IPS-15b (cell line): ENCODE measurements around the gene PLAA.

Experiments used
- H3K27me3 ChIP-seq: one replicate; pipeline ENCODE4 v1.6.1; 2013; ENCODE audit warnings: low read length; ENCODE audit not compliant: control insufficient read depth, insufficient read depth
- H3K36me3 ChIP-seq: one replicate; pipeline ENCODE4 v1.6.1; 2013; ENCODE audit warnings: low read length; ENCODE audit not compliant: control insufficient read depth, insufficient read depth
- H3K4me1 ChIP-seq: one replicate; pipeline ENCODE4 v1.6.1; 2013; ENCODE audit warnings: mild to moderate bottlenecking, low read length; ENCODE audit not compliant: control insufficient read depth, insufficient read depth
- H3K4me3 ChIP-seq: one replicate; pipeline ENCODE4 v1.5.1; 2013; ENCODE audit warnings: low read depth, low read length
- H3K9ac ChIP-seq: one replicate; pipeline ENCODE4 v1.6.1; 2013; ENCODE audit warnings: low read depth, mild to moderate bottlenecking, low read length
- H3K9me3 ChIP-seq: one replicate; pipeline ENCODE4 v1.6.1; 2013; ENCODE audit warnings: mild to moderate bottlenecking, low read length; ENCODE audit not compliant: control insufficient read depth, insufficient read depth

The PLAA gene

DNA sequence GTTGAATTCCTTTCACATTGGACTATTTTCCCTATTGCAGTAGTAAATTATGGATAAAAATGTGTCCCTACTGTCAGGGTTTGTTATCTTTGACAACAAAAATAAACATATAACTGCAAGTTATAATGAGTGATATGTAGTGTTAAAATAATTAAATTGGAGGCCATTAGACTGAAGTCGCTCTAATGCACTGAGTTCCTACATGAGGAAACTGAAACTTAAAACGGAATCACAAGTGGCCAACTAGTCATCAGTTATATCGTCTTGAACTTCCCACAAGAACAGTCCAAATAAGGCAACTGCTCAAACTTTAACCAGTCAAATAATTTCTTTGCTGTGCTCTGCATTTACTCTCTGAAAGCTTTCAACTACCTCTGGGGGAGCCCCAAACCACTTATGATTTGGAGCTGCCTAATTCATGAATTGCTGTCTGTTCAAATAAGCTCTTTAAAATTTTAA, 7.0 kb upstream of the PLAA start:
- no peaks in the 10 kb centered on the region for H3K36me3 ChIP-seq
- H3K9ac ChIP-seq = no peak overlapping the region
- H3K27me3 ChIP-seq = no peaks in the 10 kb centered on the region
- H3K4me1 ChIP-seq = peaks cover 11% of the 10 kb centered on the region
- no peak overlapping the region for H3K4me3 ChIP-seq
- no peaks in the 10 kb centered on the region for H3K9me3 ChIP-seq

DNA sequence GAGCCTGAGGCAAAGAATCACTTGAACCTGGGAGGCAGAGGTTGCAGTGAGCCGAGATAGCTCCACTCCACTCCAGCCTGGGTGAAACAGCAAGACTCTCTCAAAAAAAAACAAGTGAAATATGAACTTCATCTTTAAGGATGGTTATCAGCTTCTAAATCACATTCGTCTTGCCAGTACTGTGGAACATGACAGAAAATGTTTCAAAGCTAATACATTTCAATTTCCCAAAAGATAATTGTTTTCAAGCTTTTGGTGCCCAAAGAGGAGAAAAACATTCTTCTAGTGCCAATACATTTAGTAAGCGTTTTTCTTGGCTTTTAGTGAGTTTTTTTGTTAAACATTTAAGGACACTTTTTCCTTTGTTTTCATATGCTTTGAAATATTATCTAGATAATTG, 4.8 kb upstream of the PLAA start:
- H3K4me3 ChIP-seq = no peak overlapping the region
- H3K9me3 ChIP-seq = no peaks in the 10 kb centered on the region
- peaks cover 9% of the 10 kb centered on the region for H3K4me1 ChIP-seq
- H3K36me3 ChIP-seq = no peaks in the 10 kb centered on the region
- H3K27me3 ChIP-seq = no peaks in the 10 kb centered on the region
- no peak overlapping the region for H3K9ac ChIP-seq

DNA sequence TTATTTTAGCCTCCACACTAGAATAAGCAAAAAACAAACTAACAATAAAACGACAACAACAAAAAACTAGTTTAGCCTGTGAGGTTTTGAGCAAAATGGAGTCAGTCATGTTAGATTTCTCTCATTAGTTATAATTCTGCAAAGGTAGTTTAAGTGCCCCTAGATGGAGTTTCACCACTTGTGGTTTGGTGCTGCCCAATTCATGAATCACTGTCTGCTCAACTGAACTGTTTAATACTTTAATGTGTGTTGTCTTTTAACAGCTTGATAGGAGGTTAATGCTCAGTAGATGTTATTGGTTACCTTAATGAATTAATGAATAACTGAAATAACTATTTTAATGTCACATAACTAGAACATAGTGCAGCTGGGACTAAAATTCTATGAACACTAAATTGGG, 3.5 kb upstream of the PLAA start:
- Histone ChIP-seq H3K9me3 (no peaks in the 10 kb centered on the region), H3K4me1 (peaks cover 5% of the 10 kb centered on the region), H3K9ac (no peak overlapping the region), H3K27me3 (no peaks in the 10 kb centered on the region), H3K36me3 (no peaks in the 10 kb centered on the region), H3K4me3 (no peak overlapping the region)

DNA sequence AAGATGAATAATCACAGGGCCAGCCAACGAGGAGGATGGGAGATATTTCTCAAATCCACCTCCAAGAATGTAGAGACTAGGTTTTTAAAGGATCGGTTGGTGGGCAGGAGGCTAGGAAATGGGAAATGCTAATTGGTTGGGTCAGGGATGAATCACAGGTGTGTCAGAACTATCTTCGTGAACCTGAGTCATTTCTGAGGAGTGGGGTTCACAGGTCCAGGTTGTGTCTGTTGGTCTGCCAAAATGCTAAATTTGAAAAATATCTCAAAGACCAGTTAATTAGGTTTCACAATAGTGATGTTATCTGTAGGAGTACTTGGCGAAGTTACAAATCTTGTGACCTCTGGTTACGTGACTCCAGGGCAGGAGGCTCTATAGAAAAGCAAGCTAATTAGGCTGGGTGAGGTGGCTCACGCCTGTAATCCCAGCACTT, 2.6 kb upstream of the PLAA start:
- H3K27me3 ChIP-seq = no peaks in the 10 kb centered on the region
- peaks cover 3% of the 10 kb centered on the region for H3K4me1 ChIP-seq
- no peaks in the 10 kb centered on the region for H3K36me3 ChIP-seq
- no peak overlapping the region for H3K9ac ChIP-seq
- H3K4me3 ChIP-seq = no peak overlapping the region
- no peaks in the 10 kb centered on the region for H3K9me3 ChIP-seq

DNA sequence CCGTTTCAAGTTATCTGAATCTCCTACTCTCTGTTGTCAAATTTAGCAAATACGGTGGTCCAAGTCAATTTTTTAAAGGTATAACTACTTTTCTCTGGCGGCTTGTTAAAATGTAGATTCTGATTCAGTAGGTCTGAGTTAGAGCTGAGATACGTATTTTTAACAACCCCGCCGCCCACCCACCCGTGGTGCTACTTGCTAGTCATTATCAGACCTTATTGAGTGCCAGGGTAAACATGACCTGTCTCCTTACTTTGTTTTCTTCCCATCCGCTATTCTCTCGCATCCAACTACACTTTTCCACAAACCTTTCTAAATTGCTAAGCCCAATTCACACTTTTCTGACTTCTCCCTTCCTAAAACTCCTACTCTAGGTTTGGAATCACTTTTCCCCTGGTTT, 694 bp upstream of the PLAA start:
- H3K9ac ChIP-seq = peak overlapping the region; percentile 98
- no peaks in the 10 kb centered on the region for H3K36me3 ChIP-seq
- peaks cover 3% of the 10 kb centered on the region for H3K4me1 ChIP-seq
- no peaks in the 10 kb centered on the region for H3K9me3 ChIP-seq
- no peaks in the 10 kb centered on the region for H3K27me3 ChIP-seq
- peak overlapping the region; percentile 95 for H3K4me3 ChIP-seq

DNA sequence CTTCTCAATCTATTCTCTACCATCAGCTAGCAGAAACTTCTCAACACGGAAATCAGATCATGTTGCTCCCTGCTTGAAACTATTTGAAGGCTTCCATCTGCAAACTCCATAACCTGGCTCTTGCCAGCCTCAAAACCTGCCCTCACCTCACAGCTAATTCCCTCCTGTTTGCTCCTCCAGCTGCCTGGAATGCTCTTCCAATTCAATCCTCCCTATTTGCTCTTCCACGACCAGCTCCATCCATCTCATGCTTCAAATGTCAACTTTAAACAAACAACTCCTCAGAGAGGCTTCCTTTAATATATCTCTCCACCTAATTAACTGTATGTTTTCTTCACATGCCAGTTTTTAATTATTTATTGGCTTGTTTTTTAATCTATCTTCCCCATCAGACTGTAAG, 1.5 kb downstream of the PLAA start:
- no peaks in the 10 kb centered on the region for H3K27me3 ChIP-seq
- peak overlapping the region; percentile 98 for H3K9ac ChIP-seq
- no peaks in the 10 kb centered on the region for H3K36me3 ChIP-seq
- peaks cover 3% of the 10 kb centered on the region for H3K4me1 ChIP-seq
- no peaks in the 10 kb centered on the region for H3K9me3 ChIP-seq
- peak overlapping the region; percentile 95 for H3K4me3 ChIP-seq

DNA sequence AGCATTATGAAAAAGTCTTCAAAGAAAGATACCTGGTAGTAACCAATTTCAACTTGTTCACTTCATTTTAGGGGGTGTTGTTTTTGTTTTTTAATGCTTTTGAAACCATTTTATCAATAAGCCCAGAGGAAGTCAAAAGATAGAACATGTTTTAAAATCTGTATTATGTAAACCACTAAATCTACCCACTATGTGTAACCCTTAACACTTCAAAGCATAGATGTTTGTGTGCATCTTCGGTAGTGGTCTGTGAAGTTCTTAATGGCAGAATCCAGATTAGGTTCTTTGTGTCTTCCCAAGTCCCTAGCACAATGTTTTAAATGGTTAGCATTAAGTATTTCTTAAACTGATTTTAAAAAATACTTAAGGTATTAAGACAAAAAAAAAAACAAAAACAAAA, 6.3 kb downstream of the PLAA start:
- H3K9ac ChIP-seq = no peak overlapping the region
- no peaks in the 10 kb centered on the region for H3K36me3 ChIP-seq
- H3K4me3 ChIP-seq = no peak overlapping the region
- peaks cover 6% of the 10 kb centered on the region for H3K4me1 ChIP-seq
- H3K27me3 ChIP-seq = no peaks in the 10 kb centered on the region
- no peaks in the 10 kb centered on the region for H3K9me3 ChIP-seq

DNA sequence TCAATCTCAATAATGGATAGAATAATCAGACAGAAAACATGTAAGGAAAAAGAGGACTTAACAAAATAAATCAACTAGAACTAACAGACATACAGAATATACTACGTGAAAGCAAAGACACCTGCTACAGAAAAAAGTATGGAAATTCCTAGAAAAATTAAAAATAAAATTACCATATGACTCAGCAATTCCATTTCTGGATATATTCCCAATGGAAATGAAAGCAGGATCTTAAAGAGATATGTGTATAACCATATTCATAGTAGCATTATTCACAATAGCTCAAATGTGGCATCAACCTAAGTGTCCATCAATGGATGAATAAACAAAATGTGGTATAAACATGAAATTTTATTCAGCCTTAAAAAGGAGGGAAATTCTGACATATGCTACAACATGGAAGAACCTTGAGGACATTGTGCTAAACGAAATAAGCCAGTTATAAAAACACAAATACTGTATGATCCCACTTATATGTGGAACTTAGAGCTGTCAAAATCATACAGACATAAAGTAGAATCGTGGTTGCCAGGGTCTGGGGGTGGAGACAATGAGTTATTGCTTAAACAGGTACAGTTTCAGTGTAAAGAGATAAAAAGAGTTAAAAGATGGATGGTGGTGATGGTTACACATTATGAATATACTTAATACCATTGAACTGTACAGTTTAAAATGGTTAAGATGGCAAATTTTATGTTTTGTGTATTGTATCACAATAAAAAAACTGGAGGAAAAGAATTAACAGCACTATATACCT, 6.9 kb downstream of the PLAA start:
- Histone ChIP-seq H3K9me3 (no peaks in the 10 kb centered on the region), H3K36me3 (no peaks in the 10 kb centered on the region), H3K27me3 (no peaks in the 10 kb centered on the region), H3K4me1 (peaks cover 3% of the 10 kb centered on the region), H3K9ac (no peak overlapping the region), H3K4me3 (no peak overlapping the region)

DNA sequence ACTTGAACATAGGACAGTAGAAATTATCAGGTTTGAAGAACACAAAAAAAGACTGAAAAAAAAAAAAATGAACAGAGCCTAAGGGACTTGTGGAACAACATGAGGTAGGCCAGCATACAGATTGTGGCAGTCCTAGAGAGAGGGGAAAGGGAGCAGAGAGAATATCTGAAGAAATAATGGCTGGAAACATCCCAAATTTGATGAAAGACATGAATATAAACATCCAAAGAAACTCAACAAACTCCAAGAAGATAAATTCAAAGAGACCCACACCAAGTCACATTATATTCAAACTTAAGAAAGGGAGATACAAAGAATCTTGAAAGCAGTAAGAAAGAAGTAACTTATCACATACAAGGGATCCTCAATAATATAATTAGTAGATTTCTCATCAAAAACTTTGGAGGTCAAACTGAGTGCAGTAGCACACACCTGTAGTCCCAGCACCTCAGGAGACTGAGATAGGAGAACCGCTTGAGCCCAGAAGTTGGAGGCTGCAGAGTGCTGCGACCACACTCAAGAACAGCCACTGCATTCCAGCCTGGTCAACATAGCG, 9.1 kb downstream of the PLAA start:
- no peaks in the 10 kb centered on the region for H3K36me3 ChIP-seq
- peaks cover 3% of the 10 kb centered on the region for H3K4me1 ChIP-seq
- H3K9ac ChIP-seq = no peak overlapping the region

DNA sequence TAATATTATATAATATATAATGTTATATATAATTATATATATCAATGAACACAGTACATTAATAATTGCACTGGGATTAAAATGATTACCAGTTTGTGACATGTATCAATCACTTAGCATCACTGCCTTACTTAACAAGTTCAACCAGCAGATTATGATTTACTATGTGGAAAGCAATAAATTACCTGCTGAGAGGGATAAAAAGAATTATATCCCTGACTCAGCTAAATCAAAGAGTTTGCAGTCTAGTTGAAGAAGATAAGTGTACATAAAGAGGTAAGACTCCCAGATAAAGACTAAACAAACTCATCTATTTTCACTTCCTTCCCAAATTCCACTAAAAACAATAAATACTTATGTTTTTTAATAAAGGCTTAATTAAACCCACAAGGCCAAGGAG, 11.2 kb downstream of the PLAA start:
- no peak overlapping the region for H3K9ac ChIP-seq
- no peaks in the 10 kb centered on the region for H3K36me3 ChIP-seq
- no peaks in the 10 kb centered on the region for H3K9me3 ChIP-seq

More for the DNA sequence above, 9.1 kb downstream of the PLAA start:
- H3K4me3 ChIP-seq = no peak overlapping the region
- no peaks in the 10 kb centered on the region for H3K9me3 ChIP-seq
- H3K27me3 ChIP-seq = no peaks in the 10 kb centered on the region

DNA sequence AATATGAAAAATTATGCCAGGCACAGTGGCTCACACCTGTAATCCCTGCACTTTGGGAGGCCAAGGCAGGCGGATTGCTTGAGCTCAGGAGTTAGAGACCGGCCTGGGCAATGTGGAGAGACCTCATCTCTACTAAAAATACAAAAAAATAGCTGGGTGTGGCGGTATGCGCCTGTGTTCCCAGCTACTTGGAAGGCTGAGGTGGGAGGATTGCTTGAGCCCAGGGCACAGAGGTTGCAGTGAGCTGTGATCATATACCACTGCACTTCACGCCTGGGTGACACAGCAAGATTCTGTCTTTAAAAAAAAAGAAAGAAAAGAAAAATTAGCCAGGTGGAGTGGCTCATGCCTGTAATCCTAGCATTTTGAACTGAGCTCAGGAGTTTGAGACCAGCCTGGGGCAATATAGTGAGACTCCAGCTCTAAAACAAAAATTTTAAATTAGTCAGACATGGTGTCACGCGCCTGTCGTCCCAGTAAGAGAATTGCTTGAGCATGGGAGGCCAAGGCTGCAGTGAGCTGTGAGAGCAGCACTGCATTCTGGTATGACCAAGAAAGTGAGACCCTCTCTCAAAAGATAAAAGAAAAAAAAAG, 18.0 kb downstream of the PLAA start:
- Histone ChIP-seq H3K4me3 (no peak overlapping the region), H3K4me1 (no peaks in the 10 kb centered on the region), H3K27me3 (no peaks in the 10 kb centered on the region), H3K9me3 (no peaks in the 10 kb centered on the region), H3K9ac (no peak overlapping the region), H3K36me3 (peaks cover 4% of the 10 kb centered on the region)

More for the DNA sequence above, 11.2 kb downstream of the PLAA start:
- H3K27me3 ChIP-seq = no peaks in the 10 kb centered on the region
- H3K4me3 ChIP-seq = no peak overlapping the region
- peaks cover 3% of the 10 kb centered on the region for H3K4me1 ChIP-seq

DNA sequence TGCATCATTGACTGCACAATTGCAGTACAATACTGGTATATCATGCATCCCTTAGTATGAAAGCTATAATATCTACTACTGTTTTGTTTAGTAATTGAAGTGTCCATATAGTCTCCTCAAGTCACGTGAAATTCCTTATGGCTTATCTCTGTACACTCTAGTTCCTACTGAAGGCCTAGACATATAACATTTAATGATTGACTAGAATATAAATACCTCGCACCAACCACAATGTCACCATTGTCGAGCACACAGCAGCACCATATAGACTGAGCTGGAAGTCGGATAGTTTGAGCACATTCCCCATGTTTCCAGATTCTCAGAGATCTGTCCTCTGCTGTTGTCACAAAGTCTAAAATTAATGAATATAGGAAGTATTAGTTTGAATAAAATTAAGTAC, 21.4 kb downstream of the PLAA start:
- Histone ChIP-seq H3K9me3 (no peaks in the 10 kb centered on the region), H3K9ac (no peak overlapping the region), H3K36me3 (peaks cover 4% of the 10 kb centered on the region), H3K4me1 (no peaks in the 10 kb centered on the region), H3K27me3 (no peaks in the 10 kb centered on the region), H3K4me3 (no peak overlapping the region)
